IMR-90 (cell line): Measurements from ENCODE around the gene CLPTM1L.

Source experiments
- CTCF ChIP-seq: conservative IDR thresholded peaks from 2 replicates; pipeline ENCODE4 v1.5.1; 2012; ENCODE audit warnings: mild to moderate bottlenecking, low read depth, low read length, improper control_type of control experiment
- MXI1 ChIP-seq: IDR thresholded peaks from 2 replicates; pipeline ENCODE4 v1.6.1; 2012; ENCODE audit warnings: low read depth, mild to moderate bottlenecking, low read length, moderate library complexity, borderline replicate concordance
- POLR2A ChIP-seq: IDR thresholded peaks from 2 replicates; pipeline ENCODE4 v1.6.1; 2012; ENCODE audit warnings: mild to moderate bottlenecking, low read depth, low read length
- RAD21 ChIP-seq: IDR thresholded peaks from 2 replicates; pipeline ENCODE4 v1.6.1; 2012; ENCODE audit warnings: low read length, improper control_type of control experiment
- SMC3 ChIP-seq: fragments of 150-350 bp; IDR thresholded peaks from 2 replicates; pipeline ENCODE4 v1.6.1; 2016; ENCODE audit warnings: low read depth, mild to moderate bottlenecking, antibody characterized with exemption, low read length, moderate library complexity

- TF ChIP-seq CTCF (no peak), POLR2A (no peak), MXI1 (no peak), RAD21 (no peak), SMC3 (no peak)
Measured at GRCh38 chr5:1285883-1286291, 59.0 kb downstream of the CLPTM1L start.
